OCI-LY1 (cell line): Measurements from ENCODE around the gene TMEM101.

ENCODE experiments used
- EZH2 ChIP-seq: fragments of 200-600 bp; sonication (generic), shearing (Covaris generic); IDR thresholded peaks from 2 replicates; pipeline ENCODE4 v1.8.0; 2017; ENCODE audit warnings: borderline replicate concordance, mixed run types, mild to moderate bottlenecking, antibody characterized with exemption, low read length, moderate library complexity, mixed read lengths
- TF ChIP-seq, protein P1 (sequence below): fragments of 200-600 bp; sonication (generic), shearing (Covaris generic); IDR thresholded peaks from 2 replicates; pipeline ENCODE4 v1.5.1; 2017; ENCODE audit warnings: mild to moderate bottlenecking, antibody characterized with exemption, low read length, moderate library complexity, mixed read lengths

DNA sequence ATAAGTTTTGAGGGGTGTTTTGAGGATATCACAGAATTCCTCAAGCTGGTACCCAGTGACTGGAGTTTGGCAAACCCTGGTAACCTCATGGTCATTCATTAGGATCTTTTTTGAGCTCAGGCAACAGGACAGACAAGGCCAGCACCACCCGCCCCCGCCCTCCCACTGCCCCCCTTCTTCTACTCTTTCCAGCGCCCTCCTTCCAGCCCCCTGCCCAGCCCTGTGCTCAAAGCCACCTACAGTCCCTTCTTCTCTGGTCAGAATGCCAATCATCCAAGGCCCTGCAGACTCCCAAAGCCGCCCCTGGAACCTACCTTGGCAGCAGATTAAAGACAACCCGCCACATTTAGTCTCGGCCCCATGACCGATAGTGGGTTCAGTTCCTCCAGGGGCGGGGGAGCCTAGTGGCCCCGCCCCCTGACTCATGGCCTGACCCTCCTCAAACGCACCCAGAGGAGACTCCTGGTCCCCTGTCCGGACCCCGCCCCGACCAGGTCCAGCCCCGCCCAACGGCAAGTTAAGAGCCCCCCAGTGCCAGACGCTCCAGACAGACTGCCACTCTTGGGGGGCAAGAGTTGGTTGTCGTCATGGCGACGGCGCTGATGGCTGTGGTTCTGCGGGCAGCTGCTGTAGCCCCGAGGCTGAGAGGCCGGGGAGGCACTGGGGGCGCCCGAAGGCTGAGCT is 10.5 kb downstream of the TMEM101 start, which contains the start of gene NAGS:
- TF ChIP-seq EZH2: no peak
- TF ChIP-seq, protein P1, sequence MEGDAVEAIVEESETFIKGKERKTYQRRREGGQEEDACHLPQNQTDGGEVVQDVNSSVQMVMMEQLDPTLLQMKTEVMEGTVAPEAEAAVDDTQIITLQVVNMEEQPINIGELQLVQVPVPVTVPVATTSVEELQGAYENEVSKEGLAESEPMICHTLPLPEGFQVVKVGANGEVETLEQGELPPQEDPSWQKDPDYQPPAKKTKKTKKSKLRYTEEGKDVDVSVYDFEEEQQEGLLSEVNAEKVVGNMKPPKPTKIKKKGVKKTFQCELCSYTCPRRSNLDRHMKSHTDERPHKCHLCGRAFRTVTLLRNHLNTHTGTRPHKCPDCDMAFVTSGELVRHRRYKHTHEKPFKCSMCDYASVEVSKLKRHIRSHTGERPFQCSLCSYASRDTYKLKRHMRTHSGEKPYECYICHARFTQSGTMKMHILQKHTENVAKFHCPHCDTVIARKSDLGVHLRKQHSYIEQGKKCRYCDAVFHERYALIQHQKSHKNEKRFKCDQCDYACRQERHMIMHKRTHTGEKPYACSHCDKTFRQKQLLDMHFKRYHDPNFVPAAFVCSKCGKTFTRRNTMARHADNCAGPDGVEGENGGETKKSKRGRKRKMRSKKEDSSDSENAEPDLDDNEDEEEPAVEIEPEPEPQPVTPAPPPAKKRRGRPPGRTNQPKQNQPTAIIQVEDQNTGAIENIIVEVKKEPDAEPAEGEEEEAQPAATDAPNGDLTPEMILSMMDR: no peak
